Measurements from ENCODE around the gene TCP11.
A peak's percentile ranks its signal among the peaks of the same experiment; 100 is the strongest.

TCP11 gene

DNA sequence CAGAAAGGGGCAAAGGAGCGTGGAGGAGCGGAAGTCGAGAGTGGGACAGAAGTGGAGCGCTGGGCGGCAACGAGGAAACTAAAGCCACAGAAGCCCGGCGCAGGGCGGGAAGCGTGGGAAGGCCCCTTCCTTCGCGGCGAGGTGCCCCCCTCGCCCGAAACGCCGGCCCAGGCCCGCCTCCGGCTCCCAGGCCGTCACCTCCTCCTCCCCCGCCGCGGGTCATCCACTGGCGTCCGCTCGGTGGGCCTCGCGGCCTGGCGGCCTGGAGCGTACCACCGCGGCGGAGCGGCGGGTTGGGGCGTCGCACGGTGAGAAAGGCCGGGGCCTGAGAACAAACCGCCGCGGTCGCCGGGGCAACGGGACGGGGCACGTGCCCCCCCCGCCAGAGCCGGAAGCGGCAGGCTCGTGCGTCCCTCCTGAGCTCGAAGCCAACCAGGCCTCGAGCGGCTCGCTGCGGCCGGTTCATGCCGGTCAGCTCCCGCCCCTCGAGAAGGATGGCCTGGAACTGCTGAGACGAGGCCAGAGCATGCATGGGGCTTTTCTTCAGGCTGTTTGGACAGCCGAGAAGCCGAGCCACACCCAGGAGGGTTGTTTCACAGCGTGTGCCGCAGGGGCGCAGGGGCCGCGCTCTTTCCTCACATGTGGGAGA is at the start of gene TCP11:
Gene TCP11 (minus strand): TSS at position 333 of the 649 bp plus-strand sequence. CDS start 469 bp downstream, outside the sequence.
- no peak for DNase-seq (ENCODE audit: low spot score in 2 of 2)

GRCh38 chr6:35190306-35190705 is 49.2 kb upstream of the TCP11 start:
- Mint-ChIP-seq H3K4me3 (no peak overlapping the region), H3K27me3 (peaks cover 29% of the 10 kb centered on the region), H3K9me3 (no peaks in the 10 kb centered on the region), H3K36me3 (ENCODE audit: insufficient read depth) (no peaks in the 10 kb centered on the region), H3K4me1 (peaks cover 14% of the 10 kb centered on the region), H3K27ac (ENCODE audit: low read depth) (no peak overlapping the region)
- no peak for ATAC-seq (replicated peaks; ENCODE audit: extremely low read depth, poor library complexity, severe bottlenecking)
- DNase-seq (ENCODE audit: low spot score in 2 of 2) = no peak

More for the DNA sequence above, at the start of gene TCP11:
- peak within 1 kb of the TSS; percentile 67 for H3K4me3 Mint-ChIP-seq
- no peaks in the 10 kb centered on the region for H3K36me3 Mint-ChIP-seq (ENCODE audit: insufficient read depth)
- H3K27me3 Mint-ChIP-seq = peaks cover 32% of the 10 kb centered on the region
- ATAC-seq (replicated peaks; ENCODE audit: extremely low read depth, poor library complexity, severe bottlenecking) = peak; percentile 14
- no peaks in the 10 kb centered on the region for H3K9me3 Mint-ChIP-seq
- H3K4me1 Mint-ChIP-seq = peaks cover 12% of the 10 kb centered on the region
- H3K27ac Mint-ChIP-seq (ENCODE audit: low read depth) = peak within 1 kb of the TSS; percentile 76

- no peaks in the 10 kb centered on the region for H3K36me3 Mint-ChIP-seq (ENCODE audit: insufficient read depth)
- H3K9me3 Mint-ChIP-seq = no peaks in the 10 kb centered on the region
- H3K27me3 Mint-ChIP-seq = peaks cover 32% of the 10 kb centered on the region
- no peak overlapping the region for H3K4me3 Mint-ChIP-seq
- ATAC-seq (replicated peaks; ENCODE audit: extremely low read depth, poor library complexity, severe bottlenecking) = no peak
- peaks cover 10% of the 10 kb centered on the region for H3K4me1 Mint-ChIP-seq
- DNase-seq (ENCODE audit: low spot score in 2 of 2) = no peak
- no peak overlapping the region for H3K27ac Mint-ChIP-seq (ENCODE audit: low read depth)
Measured at GRCh38 chr6:35188886-35189285, 47.7 kb upstream of the TCP11 start.

GRCh38 chr6:35186571-35186970 is 45.4 kb upstream of the TCP11 start:
- no peaks in the 10 kb centered on the region for H3K9me3 Mint-ChIP-seq
- H3K27ac Mint-ChIP-seq (ENCODE audit: low read depth) = no peak overlapping the region
- no peak for ATAC-seq (replicated peaks; ENCODE audit: extremely low read depth, poor library complexity, severe bottlenecking)
- no peaks in the 10 kb centered on the region for H3K36me3 Mint-ChIP-seq (ENCODE audit: insufficient read depth)
- no peak overlapping the region for H3K4me3 Mint-ChIP-seq
- DNase-seq (ENCODE audit: low spot score in 2 of 2) = no peak
- H3K27me3 Mint-ChIP-seq = peaks cover 47% of the 10 kb centered on the region
- peaks cover 4% of the 10 kb centered on the region for H3K4me1 Mint-ChIP-seq

DNA sequence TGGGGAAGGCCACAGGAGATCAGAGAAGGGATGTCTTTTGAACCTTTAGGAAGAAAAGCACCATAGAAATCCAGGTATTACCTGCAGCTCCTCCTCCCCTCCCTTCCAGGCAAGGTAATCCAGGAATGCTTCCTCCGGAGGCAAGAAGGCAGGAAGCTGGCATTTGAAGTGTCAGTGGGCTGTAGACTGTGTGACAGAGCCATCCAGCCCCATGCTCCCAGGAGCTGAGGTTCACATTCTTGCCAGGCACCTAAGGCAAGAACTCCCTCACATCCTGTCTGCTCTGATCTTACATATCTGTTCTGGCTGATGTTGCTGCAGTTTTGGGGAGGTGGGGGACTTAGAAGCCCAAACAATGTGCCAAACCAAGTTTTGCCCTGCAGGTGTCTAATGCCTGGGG is 44.8 kb upstream of the TCP11 start:
- Mint-ChIP-seq H3K4me1 (no peaks in the 10 kb centered on the region), H3K36me3 (ENCODE audit: insufficient read depth) (no peaks in the 10 kb centered on the region), H3K9me3 (no peaks in the 10 kb centered on the region), H3K4me3 (no peak overlapping the region), H3K27me3 (peaks cover 42% of the 10 kb centered on the region), H3K27ac (ENCODE audit: low read depth) (no peak overlapping the region)
- ATAC-seq (replicated peaks; ENCODE audit: extremely low read depth, poor library complexity, severe bottlenecking) (no peak), DNase-seq (ENCODE audit: low spot score in 2 of 2) (no peak)

DNA sequence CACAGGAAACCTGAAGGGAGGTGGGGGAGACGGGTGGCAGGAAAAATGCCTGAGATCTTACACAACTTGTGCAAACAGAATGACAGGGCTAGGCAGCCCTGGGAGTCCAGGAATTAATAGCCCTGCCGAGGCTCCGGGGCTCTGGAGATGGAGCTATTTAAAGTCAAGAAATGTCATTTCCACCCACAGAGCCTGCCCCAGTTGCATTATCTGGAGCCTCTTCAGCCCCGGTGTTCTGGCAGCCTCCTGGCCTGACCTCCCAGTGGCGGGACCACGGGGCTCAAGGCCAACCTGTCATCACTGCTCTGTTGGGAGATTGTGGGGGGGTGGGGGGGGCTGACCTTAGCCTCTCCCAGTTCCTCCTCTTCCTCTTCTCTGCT is 44.2 kb upstream of the TCP11 start:
- DNase-seq (ENCODE audit: low spot score in 2 of 2) = no peak
- Mint-ChIP-seq H3K4me3 (no peak overlapping the region), H3K27ac (ENCODE audit: low read depth) (no peak overlapping the region), H3K27me3 (peaks cover 35% of the 10 kb centered on the region), H3K9me3 (no peaks in the 10 kb centered on the region), H3K4me1 (no peaks in the 10 kb centered on the region), H3K36me3 (ENCODE audit: insufficient read depth) (no peaks in the 10 kb centered on the region)
- ATAC-seq (replicated peaks; ENCODE audit: extremely low read depth, poor library complexity, severe bottlenecking) = no peak

GRCh38 chr6:35184580-35185301 is 43.6 kb upstream of the TCP11 start:
- ATAC-seq (replicated peaks; ENCODE audit: extremely low read depth, poor library complexity, severe bottlenecking) (no peak), DNase-seq (ENCODE audit: low spot score in 2 of 2) (no peak)
- Mint-ChIP-seq H3K9me3 (no peaks in the 10 kb centered on the region), H3K27ac (ENCODE audit: low read depth) (no peak overlapping the region), H3K4me3 (no peak overlapping the region), H3K27me3 (peaks cover 31% of the 10 kb centered on the region), H3K4me1 (no peaks in the 10 kb centered on the region), H3K36me3 (ENCODE audit: insufficient read depth) (no peaks in the 10 kb centered on the region)

DNA sequence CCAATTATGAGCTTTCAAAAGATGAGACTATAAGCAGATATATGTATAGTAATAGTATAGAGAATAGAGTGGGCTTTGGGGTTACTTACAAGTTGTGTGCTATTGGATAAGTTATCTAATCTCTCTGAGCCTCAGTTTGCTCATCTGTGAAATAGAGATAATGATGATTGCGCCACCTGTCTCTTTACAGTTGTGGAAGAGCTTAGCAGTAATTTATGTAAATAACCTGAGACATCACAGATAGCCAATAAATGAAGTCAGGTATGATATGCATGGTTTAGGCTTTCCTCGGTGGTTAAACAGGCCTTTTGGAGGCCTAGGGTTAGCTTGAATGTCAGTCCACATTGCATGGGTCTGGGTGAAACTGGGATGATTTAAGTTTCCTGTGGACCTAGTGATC is 42.8 kb upstream of the TCP11 start:
- Mint-ChIP-seq H3K36me3 (ENCODE audit: insufficient read depth) (no peaks in the 10 kb centered on the region), H3K4me3 (no peak overlapping the region)
- DNase-seq (ENCODE audit: low spot score in 2 of 2) = no peak

GRCh38 chr6:35183281-35183680 is 42.1 kb upstream of the TCP11 start:
- no peaks in the 10 kb centered on the region for H3K9me3 Mint-ChIP-seq
- no peak overlapping the region for H3K27ac Mint-ChIP-seq (ENCODE audit: low read depth)
- peaks cover 33% of the 10 kb centered on the region for H3K27me3 Mint-ChIP-seq
- no peak for ATAC-seq (replicated peaks; ENCODE audit: extremely low read depth, poor library complexity, severe bottlenecking)
- H3K4me1 Mint-ChIP-seq = no peaks in the 10 kb centered on the region
- no peak overlapping the region for H3K4me3 Mint-ChIP-seq
- no peaks in the 10 kb centered on the region for H3K36me3 Mint-ChIP-seq (ENCODE audit: insufficient read depth)
- no peak for DNase-seq (ENCODE audit: low spot score in 2 of 2)

More for the DNA sequence above, 42.8 kb upstream of the TCP11 start:
- H3K4me1 Mint-ChIP-seq = no peaks in the 10 kb centered on the region
- no peak overlapping the region for H3K27ac Mint-ChIP-seq (ENCODE audit: low read depth)
- no peak for ATAC-seq (replicated peaks; ENCODE audit: extremely low read depth, poor library complexity, severe bottlenecking)
- no peaks in the 10 kb centered on the region for H3K9me3 Mint-ChIP-seq
- H3K27me3 Mint-ChIP-seq = peaks cover 31% of the 10 kb centered on the region

GRCh38 chr6:35181933-35182612 is 40.9 kb upstream of the TCP11 start:
- Mint-ChIP-seq H3K9me3 (no peaks in the 10 kb centered on the region), H3K36me3 (ENCODE audit: insufficient read depth) (no peaks in the 10 kb centered on the region), H3K27ac (ENCODE audit: low read depth) (no peak overlapping the region), H3K27me3 (peaks cover 45% of the 10 kb centered on the region), H3K4me3 (no peak overlapping the region), H3K4me1 (no peaks in the 10 kb centered on the region)
- no peak for ATAC-seq (replicated peaks; ENCODE audit: extremely low read depth, poor library complexity, severe bottlenecking)
- DNase-seq (ENCODE audit: low spot score in 2 of 2) = no peak

GRCh38 chr6:35181308-35181932 is 40.3 kb upstream of the TCP11 start:
- peaks cover 48% of the 10 kb centered on the region for H3K27me3 Mint-ChIP-seq
- no peaks in the 10 kb centered on the region for H3K36me3 Mint-ChIP-seq (ENCODE audit: insufficient read depth)
- H3K4me3 Mint-ChIP-seq = no peak overlapping the region
- no peak overlapping the region for H3K27ac Mint-ChIP-seq (ENCODE audit: low read depth)
- ATAC-seq (replicated peaks; ENCODE audit: extremely low read depth, poor library complexity, severe bottlenecking) = no peak
- H3K9me3 Mint-ChIP-seq = no peaks in the 10 kb centered on the region
- no peaks in the 10 kb centered on the region for H3K4me1 Mint-ChIP-seq
- DNase-seq (ENCODE audit: low spot score in 2 of 2) = no peak

- ATAC-seq (replicated peaks; ENCODE audit: extremely low read depth, poor library complexity, severe bottlenecking) (no peak), DNase-seq (ENCODE audit: low spot score in 2 of 2) (no peak)
- Mint-ChIP-seq H3K4me1 (no peaks in the 10 kb centered on the region), H3K9me3 (no peaks in the 10 kb centered on the region), H3K27ac (ENCODE audit: low read depth) (no peak overlapping the region), H3K27me3 (peaks cover 44% of the 10 kb centered on the region), H3K4me3 (no peak overlapping the region), H3K36me3 (ENCODE audit: insufficient read depth) (no peaks in the 10 kb centered on the region)
Measured at GRCh38 chr6:35179901-35180535, 38.9 kb upstream of the TCP11 start.
